ENCODE measurements around the gene IER5L.
"Not testable (repeated sequence)": the region's sequence is repeated elsewhere in the genome, so short reads cannot be mapped to it uniquely, and the experiment has no call there.

- not testable (repeated sequence) for TF ChIP-seq CTCF (IDR thresholded peaks at IDR 0.05); ZFX (IDR thresholded peaks at IDR 0.05; ENCODE audit: borderline replicate concordance)
Observed at GRCh38 chr9:129130271-129130670, 47.8 kb downstream of the IER5L start.

Data from 22Rv1 (cell line).